ENCODE data around the gene TCF12. TPM values are rescaled to one million over a fixed set of nuclear protein-coding genes. Genes with fewer than 3 reads are reported as not detected.

TCF12 gene
- total and polyA plus RNA-seq, 2 of the 8 experiments (the other 6 are each of a cell fraction or from before 2014, with no cell fraction given): 85.8 to 101 TPM

GRCh38 chr15:57026016-57026592, 107.7 kb downstream of the TCF12 start (continued):
- TF ChIP-seq RXRA (IDR thresholded peaks at IDR 0.05; ENCODE audit: insufficient read depth, low read depth, low read length) (no peak), SRF (IDR thresholded peaks at IDR 0.05; ENCODE audit: low read depth, low read length) (no peak), ZNF274 (IDR thresholded peaks at IDR 0.05; ENCODE audit: borderline replicate concordance, extremely low read depth, low read length) (no peak)
